GM13977 (cell line): ENCODE data around the gene TLE6.

Experiments used
- DNase-seq: peaks from one replicate; pipeline ENCODE4 v3.0.0; 2012; ENCODE audit warnings: low spot score
- CTCF ChIP-seq: IDR thresholded peaks from 2 replicates; pipeline ENCODE4 v1.5.1; 2012; ENCODE audit warnings: mild to moderate bottlenecking, control low read depth; ENCODE audit not compliant: insufficient read depth; ENCODE audit errors: extremely low read depth, missing control alignments
- in situ Hi-C: fragments of 300-500 bp; cut with MboI; formaldehyde crosslinking; loops from one replicate; pipeline ENCODE4 v1.12.0; 2022; ENCODE audit warnings: low sequenced_read_pairs, low pct_unique_long_range_greater_than_20kb, mixed read lengths, inconsistent platforms; ENCODE audit not compliant: unreplicated experiment

Gene TLE6

DNA sequence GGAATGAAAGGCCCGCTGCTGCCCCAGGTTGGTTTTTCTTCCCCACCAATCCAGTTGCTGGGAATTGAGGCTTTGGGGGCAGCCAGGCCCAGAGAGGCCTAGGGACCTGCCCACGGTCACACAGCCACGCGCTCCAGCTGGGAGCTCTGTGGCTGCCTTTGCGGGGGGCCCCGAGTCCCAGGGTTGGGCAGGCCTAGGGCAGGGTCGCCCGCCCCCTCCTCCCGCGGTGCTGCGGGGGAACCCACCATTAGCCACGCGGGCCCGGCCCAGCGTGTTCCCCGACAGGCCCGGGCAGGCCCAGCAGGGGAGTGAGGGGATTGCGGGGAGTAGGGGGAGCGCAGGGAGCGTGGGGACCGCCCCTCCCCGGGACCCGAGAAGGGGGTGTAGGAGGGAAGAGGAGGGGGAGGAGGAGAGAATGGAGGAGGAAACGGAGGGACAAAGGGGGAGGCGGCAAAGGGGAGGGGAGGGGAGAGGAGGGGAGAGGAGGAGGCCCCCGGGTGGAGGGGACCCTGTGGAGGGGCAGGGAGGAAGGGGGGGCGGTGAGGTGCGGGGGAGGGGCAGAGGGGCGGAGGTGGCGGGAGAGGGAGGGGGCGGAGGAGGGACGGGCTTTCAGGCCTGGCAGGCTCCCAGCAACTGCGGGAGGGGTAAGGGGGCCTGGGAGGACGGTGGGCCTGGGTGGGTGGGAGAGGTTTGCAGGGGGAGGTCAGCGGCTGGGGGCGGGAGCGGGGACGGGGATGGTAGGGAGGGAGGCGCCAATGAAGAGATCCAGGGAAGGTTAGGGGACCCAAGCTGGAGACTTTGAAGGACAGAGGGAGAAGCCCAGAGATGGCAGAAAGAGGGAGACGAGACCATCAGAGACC lies 64.6 kb downstream of the TLE6 start:
- in situ Hi-C loops: no loop called here
- TF ChIP-seq CTCF: no peak
- DNase-seq: no peak

GRCh38 chr19:3042621-3043267 lies 65.4 kb downstream of the TLE6 start:
- no peak for DNase-seq
- no peak for TF ChIP-seq CTCF
- in situ Hi-C loops: no loop called here
